ENCODE results near the gene WFDC8.
"Not testable (repeated sequence)": the region's sequence is repeated elsewhere in the genome, so short reads cannot be mapped to it uniquely, and the experiment has no call there.

The WFDC8 gene

DNA sequence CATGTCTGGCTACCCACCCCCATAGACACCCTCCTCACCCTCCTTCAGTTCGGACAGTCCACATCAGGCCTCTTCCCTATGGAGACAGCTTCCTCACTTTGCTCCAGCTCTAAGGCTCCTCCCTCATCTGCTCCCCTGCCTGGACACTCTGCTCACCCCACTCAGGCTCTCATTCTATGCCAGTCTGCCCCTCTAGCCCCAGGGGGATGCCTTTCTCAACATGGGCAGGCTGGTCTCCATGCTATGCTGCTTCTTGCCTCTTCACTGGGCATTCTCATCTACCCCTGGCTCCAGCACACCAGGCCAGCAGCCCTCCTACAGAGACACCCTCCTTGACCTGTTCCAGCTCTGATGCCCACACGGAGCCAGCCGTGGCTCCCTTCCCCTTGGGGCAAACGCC is at the start of gene WFDC8:
Gene WFDC8 (minus strand): TSS at position 101 of the 400 bp plus-strand sequence. CDS start 37 bp downstream, at position 64.
- in situ Hi-C loops (cut with MboI; ENCODE audit: low sequenced_read_pairs) = loop anchor here (25.0 kb wide), 1 partner anchor 183 kb away; no protein-coding TSS in a partner anchor

DNA sequence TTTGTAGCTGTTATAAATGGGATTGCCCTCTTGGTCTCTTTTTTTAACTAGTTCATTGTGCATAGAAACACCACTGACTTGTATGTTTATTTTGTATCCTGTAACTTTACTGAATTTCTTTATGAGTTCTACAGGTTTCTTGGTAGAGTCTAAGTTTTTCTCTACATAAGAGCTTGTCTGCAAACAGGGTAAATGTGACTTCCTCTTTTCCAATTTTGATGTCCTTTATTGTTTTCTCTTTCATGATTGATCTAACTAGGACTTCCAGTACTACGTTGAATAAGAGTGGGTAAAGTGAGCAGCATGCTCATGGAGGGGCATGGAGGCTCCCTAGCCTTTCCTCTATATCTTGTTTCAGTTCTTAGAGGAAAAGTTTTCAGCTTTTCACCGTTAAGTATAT is 47.5 kb upstream of the WFDC8 start:
- in situ Hi-C loops (cut with MboI; ENCODE audit: low sequenced_read_pairs) = no loop called here

- in situ Hi-C loops (cut with MboI; ENCODE audit: low sequenced_read_pairs) = no loop called here
Measured at GRCh38 chr20:45621593-45621992, 42.5 kb upstream of the WFDC8 start.

- in situ Hi-C loops (cut with MboI; ENCODE audit: low sequenced_read_pairs) = no loop called here
Measured at GRCh38 chr20:45617591-45617990, 38.5 kb upstream of the WFDC8 start.

DNA sequence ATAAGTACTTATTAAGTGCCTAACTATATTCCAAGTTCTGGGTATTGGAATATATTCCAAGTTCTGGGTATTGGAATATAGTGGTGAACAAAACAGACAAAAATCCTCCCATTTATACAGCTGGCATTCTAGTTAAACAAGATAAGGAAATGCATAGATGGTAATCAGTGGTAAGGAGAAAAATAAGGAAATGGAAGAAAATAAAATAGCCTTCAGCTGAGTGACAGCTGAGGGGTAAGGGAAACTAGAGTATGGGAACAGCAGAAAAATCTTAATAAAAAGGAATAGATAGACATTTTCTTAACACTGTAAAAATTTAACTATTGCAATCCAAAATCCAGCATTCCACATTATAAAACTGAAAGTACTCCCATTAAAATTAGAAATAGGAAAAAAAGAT is 33.2 kb upstream of the WFDC8 start:
- in situ Hi-C loops (cut with MboI; ENCODE audit: low sequenced_read_pairs) = no loop called here

DNA sequence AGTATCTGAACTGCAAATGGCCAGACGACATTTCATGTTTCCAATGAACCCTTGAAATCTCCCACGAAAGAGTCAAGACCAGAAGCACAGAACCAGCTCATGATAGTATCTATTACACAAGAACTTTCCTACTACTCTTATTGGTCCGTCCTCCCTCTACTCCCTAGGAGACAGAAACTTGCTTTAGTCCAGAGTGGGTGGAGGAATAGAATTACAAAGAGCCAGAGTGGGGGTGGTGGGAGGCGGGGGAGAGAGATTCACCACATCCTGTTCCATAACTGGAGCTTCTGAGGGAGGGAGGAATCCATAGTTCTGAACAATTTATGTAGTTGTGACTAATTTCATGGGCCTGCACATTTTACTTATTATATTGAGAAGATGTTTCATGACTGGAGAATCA is 32.0 kb upstream of the WFDC8 start:
- in situ Hi-C loops (cut with MboI; ENCODE audit: low sequenced_read_pairs) = no loop called here

DNA sequence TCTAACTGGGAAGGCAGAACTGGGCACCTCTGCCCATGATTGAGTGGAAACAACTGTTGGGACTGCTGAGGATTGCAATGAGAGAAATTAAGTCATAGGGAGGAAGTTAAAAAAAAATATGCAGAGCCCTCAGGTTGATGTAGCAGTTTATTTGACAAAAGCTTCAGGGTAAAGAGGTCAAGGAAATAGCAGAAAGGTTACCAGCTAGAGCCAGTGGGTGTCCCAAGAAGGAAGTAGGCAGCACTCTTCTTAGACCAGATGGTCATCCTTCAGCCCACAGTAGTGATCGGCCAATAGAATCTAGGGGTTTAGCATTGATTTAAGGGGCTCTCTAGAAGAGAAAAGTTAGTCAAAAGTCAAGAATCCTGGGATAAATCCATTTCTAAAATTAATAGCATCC is 28.7 kb upstream of the WFDC8 start:
- in situ Hi-C loops (cut with MboI; ENCODE audit: low sequenced_read_pairs) = no loop called here

GRCh38 chr20:45595235-45595634 is 16.2 kb upstream of the WFDC8 start:
- in situ Hi-C loops (cut with MboI; ENCODE audit: low sequenced_read_pairs) = loop anchor here (25.0 kb wide), 1 partner anchor 167 kb away; no protein-coding TSS in a partner anchor

DNA sequence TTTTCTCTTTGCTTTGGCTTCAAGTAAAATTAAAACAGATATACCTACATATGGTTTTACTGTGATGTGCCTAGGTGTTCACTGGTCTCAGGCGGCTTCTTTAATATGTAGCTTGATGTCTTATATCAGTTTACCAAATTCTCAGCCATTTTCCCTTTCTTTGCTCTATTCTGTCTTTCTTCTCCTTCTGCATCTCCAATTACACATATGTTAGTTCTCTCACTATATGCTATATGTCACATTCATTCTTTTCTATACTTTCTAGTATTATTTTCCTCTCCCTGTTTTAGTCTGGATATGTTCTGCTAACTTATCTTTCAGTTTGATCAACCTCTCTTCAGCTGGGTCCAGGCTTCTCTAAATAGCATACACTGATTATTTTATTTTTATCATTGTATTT is 14.4 kb upstream of the WFDC8 start:
- in situ Hi-C loops (cut with MboI; ENCODE audit: low sequenced_read_pairs) = loop anchor here (25.0 kb wide), 1 partner anchor 169 kb away; no protein-coding TSS in a partner anchor

DNA sequence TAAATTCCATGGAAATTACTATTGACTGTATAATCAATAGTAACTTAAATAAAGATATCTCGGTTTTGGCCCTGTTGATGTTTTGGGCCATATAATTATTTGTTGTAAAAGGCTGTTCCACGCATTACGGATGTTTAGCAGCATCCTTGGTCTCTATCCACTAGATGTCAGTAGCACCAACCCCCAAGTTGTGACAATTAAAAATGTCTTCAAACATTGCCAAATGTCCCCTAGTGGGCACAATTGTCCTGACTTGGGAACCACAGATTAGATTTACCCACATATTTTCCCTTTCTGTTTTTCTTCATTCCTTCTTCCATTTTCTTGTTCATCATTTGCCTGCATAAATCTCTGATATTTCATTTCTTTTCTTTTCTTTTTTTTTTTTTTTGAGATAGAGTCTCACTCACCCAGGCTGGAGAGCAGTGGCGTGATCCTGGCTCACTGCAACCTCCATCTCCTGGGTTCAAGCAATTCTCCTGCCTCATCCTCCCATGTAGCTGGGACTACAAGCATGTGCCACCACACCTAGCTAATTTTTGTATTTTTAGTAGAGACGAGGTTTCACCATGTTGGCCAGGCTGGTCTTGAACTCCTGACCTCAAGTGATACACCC is 13.6 kb upstream of the WFDC8 start:
- in situ Hi-C loops (cut with MboI; ENCODE audit: low sequenced_read_pairs) = loop anchor here (25.0 kb wide), 1 partner anchor 170 kb away; no protein-coding TSS in a partner anchor

DNA sequence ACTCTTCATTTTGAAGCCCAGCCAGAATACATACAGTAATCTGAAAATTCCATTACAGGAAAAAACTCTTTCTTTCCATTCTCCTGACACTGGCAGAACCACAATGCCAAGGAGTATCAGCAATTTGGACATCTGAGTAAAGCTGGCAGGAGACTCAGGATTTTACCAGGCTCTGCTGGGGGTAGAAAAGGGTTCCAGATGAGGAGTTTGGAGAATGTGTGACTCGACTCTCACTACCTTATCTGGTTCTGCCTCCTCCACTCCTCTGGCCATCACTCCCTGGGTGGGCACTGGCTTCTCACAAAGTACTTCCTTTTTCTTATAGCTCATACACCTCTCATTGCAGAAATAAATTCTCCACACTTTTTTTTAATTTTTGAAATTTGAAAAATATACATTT is 10.6 kb upstream of the WFDC8 start:
- in situ Hi-C loops (cut with MboI; ENCODE audit: low sequenced_read_pairs) = loop anchor here (25.0 kb wide), 1 partner anchor 173 kb away; no protein-coding TSS in a partner anchor

- in situ Hi-C loops (cut with MboI; ENCODE audit: low sequenced_read_pairs) = loop anchor here (25.0 kb wide), 1 partner anchor 174 kb away; no protein-coding TSS in a partner anchor
Measured at GRCh38 chr20:45588800-45589199, 9.7 kb upstream of the WFDC8 start.

DNA sequence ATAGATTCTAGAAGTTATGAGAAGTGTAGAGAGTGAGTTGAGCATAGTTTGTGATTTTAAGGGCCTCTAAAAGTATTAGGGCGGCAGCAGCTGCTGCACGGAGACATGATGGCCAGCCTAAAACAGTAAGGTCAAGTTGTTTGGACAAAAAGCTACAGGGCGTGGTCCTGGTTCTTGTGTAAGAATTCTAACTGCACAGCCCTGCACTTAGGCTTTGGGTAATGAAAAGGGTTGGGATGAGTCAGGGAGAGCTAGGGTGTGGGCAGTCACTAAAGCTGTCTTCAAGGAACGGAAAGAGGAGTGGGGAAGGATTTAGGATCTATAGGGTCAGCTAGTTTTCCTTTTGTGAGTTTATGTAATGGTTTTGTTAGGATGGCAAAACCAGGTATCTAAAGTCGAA is 6.9 kb upstream of the WFDC8 start:
- in situ Hi-C loops (cut with MboI; ENCODE audit: low sequenced_read_pairs) = loop anchor here (25.0 kb wide), 1 partner anchor 176 kb away; no protein-coding TSS in a partner anchor

- in situ Hi-C loops (cut with MboI; ENCODE audit: low sequenced_read_pairs) = loop anchor here (25.0 kb wide), 1 partner anchor 178 kb away; no protein-coding TSS in a partner anchor
Measured at GRCh38 chr20:45584294-45584693, 5.2 kb upstream of the WFDC8 start.

GRCh38 chr20:45583502-45583901 is 4.4 kb upstream of the WFDC8 start:
- in situ Hi-C loops (cut with MboI; ENCODE audit: low sequenced_read_pairs) = loop anchor here (25.0 kb wide), 1 partner anchor 179 kb away; no protein-coding TSS in a partner anchor

GRCh38 chr20:45581702-45582101 is 2.6 kb upstream of the WFDC8 start:
- in situ Hi-C loops (cut with MboI; ENCODE audit: low sequenced_read_pairs) = loop anchor here (25.0 kb wide), 1 partner anchor 181 kb away; no protein-coding TSS in a partner anchor

GRCh38 chr20:45578231-45578630 is 853 bp downstream of the WFDC8 start:
- in situ Hi-C loops (cut with MboI; ENCODE audit: low sequenced_read_pairs) = loop anchor here (25.0 kb wide), 1 partner anchor 184 kb away; no protein-coding TSS in a partner anchor

GRCh38 chr20:45576995-45577394 is 2.1 kb downstream of the WFDC8 start:
- in situ Hi-C loops (cut with MboI; ENCODE audit: low sequenced_read_pairs) = loop anchor here (25.0 kb wide), 1 partner anchor 185 kb away; no protein-coding TSS in a partner anchor

GRCh38 chr20:45575931-45576330 is 3.2 kb downstream of the WFDC8 start:
- in situ Hi-C loops (cut with MboI; ENCODE audit: low sequenced_read_pairs) = loop anchor here (25.0 kb wide), 1 partner anchor 186 kb away; no protein-coding TSS in a partner anchor

DNA sequence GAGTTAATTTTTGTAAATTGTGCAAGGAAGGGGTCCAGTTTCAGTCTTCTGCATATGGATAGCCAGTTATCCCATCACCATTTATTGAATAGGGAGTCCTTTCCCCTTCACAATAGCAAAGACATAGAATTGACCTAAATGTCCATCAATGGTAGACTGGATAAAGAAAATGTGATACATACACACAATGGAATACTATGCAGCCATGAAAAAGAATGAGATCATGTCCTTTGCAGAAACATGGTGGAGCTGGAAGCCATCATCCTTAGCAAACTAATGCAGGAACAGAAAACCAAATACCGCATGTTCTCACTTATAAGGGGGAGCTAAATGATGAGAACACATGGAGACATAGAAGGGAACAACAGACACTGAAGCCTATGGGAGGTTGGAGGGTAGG is 9.4 kb downstream of the WFDC8 start:
- in situ Hi-C loops (cut with MboI; ENCODE audit: low sequenced_read_pairs) = not testable (repeated sequence)

DNA sequence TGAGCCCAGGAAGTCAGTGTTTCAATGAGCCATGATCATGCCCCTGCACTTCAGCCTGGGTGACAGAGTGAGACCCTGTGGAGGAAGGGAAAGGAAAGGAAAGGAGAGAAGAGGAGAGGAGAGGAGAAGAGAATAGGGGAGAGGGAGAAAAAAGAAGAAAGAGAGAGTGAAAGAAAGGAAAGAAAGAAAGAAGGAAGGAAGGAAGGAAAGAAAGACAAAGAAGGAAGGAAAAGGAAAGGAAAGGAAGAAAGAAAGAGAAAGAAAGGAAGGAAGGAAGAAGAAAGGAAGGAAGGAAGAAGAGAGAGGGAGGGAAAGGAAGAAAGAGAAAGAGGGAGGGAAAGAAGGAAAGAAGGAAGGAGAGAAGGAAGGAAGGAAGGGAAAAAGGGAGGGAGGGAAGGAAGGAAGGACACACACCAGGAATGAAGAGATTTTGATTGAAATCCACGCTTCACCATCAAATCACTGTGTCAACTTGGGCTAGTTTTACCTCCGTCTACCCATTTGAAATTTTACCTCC is 14.3 kb downstream of the WFDC8 start:
- in situ Hi-C loops (cut with MboI; ENCODE audit: low sequenced_read_pairs) = no loop called here

DNA sequence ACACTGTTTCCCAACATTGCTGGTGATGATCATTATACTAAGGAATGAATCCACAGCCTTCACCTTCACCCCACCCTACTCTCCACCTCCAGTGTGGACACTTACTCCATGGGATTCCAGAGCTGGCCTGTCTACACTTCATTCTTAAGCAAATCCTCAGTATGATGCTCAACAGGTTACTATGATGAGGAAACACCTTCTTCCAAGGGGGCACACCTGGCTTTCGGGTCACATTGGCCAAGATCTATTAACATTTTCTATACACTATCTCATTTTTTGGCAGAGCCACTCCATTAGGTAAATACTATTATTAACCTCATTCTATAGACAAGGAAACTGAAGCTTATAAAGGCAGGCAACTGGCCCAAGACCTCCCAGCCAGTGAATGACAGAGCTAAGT is 23.9 kb downstream of the WFDC8 start:
- in situ Hi-C loops (cut with MboI; ENCODE audit: low sequenced_read_pairs) = no loop called here
